ENCODE data around the gene SDHAF1. TPM values are rescaled to one million over a fixed set of nuclear protein-coding genes. Genes with fewer than 3 reads are reported as not detected.
"Not testable (repeated sequence)": the region's sequence is repeated elsewhere in the genome, so short reads cannot be mapped to it uniquely, and the experiment has no call there.

SDHAF1 gene
- 10 to 100 TPM; 11.4 to 16.0 TPM for total RNA-seq
- long read RNA-seq, transcript SDHAF1-201 (1 exons, 1,117 nt), result major isoform, 15 of 15 reads
- long read RNA-seq, partial matches to known transcripts, result 0 of 15 reads
- long read RNA-seq, other reads (novel, unspliced or antisense), result 0 of 15 reads

- intact Hi-C loops (cut with DNase I), result no loop called here
- peak; percentile 99 for DNase-seq
These were observed at the start of gene SDHAF1 for GRCh38 chr19:35995048-35995993. SDHAF1 (plus strand) TSS chr19:35995188; CDS start chr19:35995275, 87 bp downstream.

GRCh38 chr19:35946203-35946602, 48.8 kb upstream of the SDHAF1 start:
- DNase-seq (no peak), ATAC-seq (no peak)
- intact Hi-C loops (cut with DNase I), result no loop called here

More at GRCh38 chr19:35995048-35995993, at the start of gene SDHAF1:
- ATAC-seq, result peak; percentile 96 to 97

GRCh38 chr19:35949131-35949530, 45.9 kb upstream of the SDHAF1 start:
- no peak for DNase-seq
- intact Hi-C loops (cut with DNase I), result no loop called here
- ATAC-seq, result no peak

- no peak for ATAC-seq
These were observed 38.9 kb upstream of the SDHAF1 start for GRCh38 chr19:35955881-35956634.

GRCh38 chr19:35957411-35957810, 37.6 kb upstream of the SDHAF1 start:
- ATAC-seq; intact Hi-C loops (cut with DNase I); DNase-seq: not testable (repeated sequence)

More at GRCh38 chr19:35955881-35956634, 38.9 kb upstream of the SDHAF1 start:
- DNase-seq, result no peak
- intact Hi-C loops (cut with DNase I), result no loop called here

- DNase-seq (no peak), ATAC-seq (no peak)
- intact Hi-C loops (cut with DNase I), result no loop called here
These were observed 36.3 kb upstream of the SDHAF1 start for GRCh38 chr19:35958660-35959039.

GRCh38 chr19:35959040-35959967, 35.7 kb upstream of the SDHAF1 start:
- ATAC-seq (peak; percentile 75 to 76), DNase-seq (peak; percentile 40)
- intact Hi-C loops (cut with DNase I), result no loop called here

- intact Hi-C loops (cut with DNase I), result no loop called here
- ATAC-seq, result no peak
These were observed 35.0 kb upstream of the SDHAF1 start for GRCh38 chr19:35959968-35960320.

GRCh38 chr19:35960432-35960972, 34.5 kb upstream of the SDHAF1 start:
- ATAC-seq (no peak), DNase-seq (no peak)
- intact Hi-C loops (cut with DNase I), result no loop called here

More at GRCh38 chr19:35959968-35960320, 35.0 kb upstream of the SDHAF1 start:
- no peak for DNase-seq

GRCh38 chr19:35963514-35963913, 31.5 kb upstream of the SDHAF1 start:
- no peak for DNase-seq
- intact Hi-C loops (cut with DNase I), result no loop called here
- ATAC-seq, result no peak

- no peak for ATAC-seq
- intact Hi-C loops (cut with DNase I), result no loop called here
- DNase-seq, result no peak
These were observed 28.2 kb upstream of the SDHAF1 start for GRCh38 chr19:35966771-35967170.

- no peak for ATAC-seq
- no peak for DNase-seq
- intact Hi-C loops (cut with DNase I), result no loop called here
These were observed 21.5 kb upstream of the SDHAF1 start for GRCh38 chr19:35973487-35973886.

- no peak for DNase-seq
- no peak for ATAC-seq
- intact Hi-C loops (cut with DNase I), result no loop called here
These were observed 19.3 kb upstream of the SDHAF1 start for GRCh38 chr19:35975608-35976214.

GRCh38 chr19:35977446-35978222, 17.4 kb upstream of the SDHAF1 start:
- ATAC-seq (no peak), DNase-seq (no peak)
- intact Hi-C loops (cut with DNase I), result no loop called here

- DNase-seq (no peak), ATAC-seq (no peak)
- intact Hi-C loops (cut with DNase I), result no loop called here
These were observed 16.7 kb upstream of the SDHAF1 start for GRCh38 chr19:35978271-35978670.

- ATAC-seq, result no peak
- intact Hi-C loops (cut with DNase I), result no loop called here
These were observed 16.1 kb upstream of the SDHAF1 start for GRCh38 chr19:35978832-35979365.

GRCh38 chr19:35980997-35981396, 14.0 kb upstream of the SDHAF1 start:
- not testable (repeated sequence) for ATAC-seq

More at GRCh38 chr19:35978832-35979365, 16.1 kb upstream of the SDHAF1 start:
- no peak for DNase-seq

More at GRCh38 chr19:35980997-35981396, 14.0 kb upstream of the SDHAF1 start:
- intact Hi-C loops (cut with DNase I); DNase-seq: not testable (repeated sequence)
